GM12892 (cell line): Measurements from ENCODE around the gene PCDHB16.
"Not testable (repeated sequence)": the region's sequence is repeated elsewhere in the genome, so short reads cannot be mapped to it uniquely, and the experiment has no call there.

ENCODE experiments used
- POLR2A ChIP-seq: IDR thresholded peaks from 2 replicates; pipeline ENCODE4 v1.6.1; 2011; ENCODE audit warnings: low read depth, low read length, control low read depth
- TAF1 ChIP-seq: IDR thresholded peaks from 2 replicates; pipeline ENCODE4 v1.6.1; 2011; ENCODE audit warnings: low read depth, mild to moderate bottlenecking, control low read depth, low read length, borderline replicate concordance

- not testable (repeated sequence) for TF ChIP-seq POLR2A, TAF1
These were observed 12.1 kb downstream of the PCDHB16 start for GRCh38 chr5:141194332-141194731.
